Uterus (tissue), 2 donors: ENCODE measurements around the gene MAMLD1.

Experiments
- POLR2A ChIP-seq, 2 donors: fragments of 450-650 bp; IDR thresholded peaks; one replicate each; pipeline ENCODE4 v1.6.1; 2016; ENCODE audit warnings: antibody characterized with exemption in 2 of 2, mild to moderate bottlenecking in 1 of 2, moderate library complexity in 1 of 2
- TF ChIP-seq, protein P1 (sequence below), 4 experiments: fragments of 200-600 bp in 2 of 4; fragments of 450-650 bp in 2 of 4; sonication (generic) in 2 of 4; IDR thresholded peaks; one replicate each; pipeline ENCODE4 v1.5.1; 2016 to 2019; ENCODE audit warnings: antibody characterized with exemption in 4 of 4, mild to moderate bottlenecking in 2 of 4, moderate library complexity in 1 of 4

- TF ChIP-seq, protein P1, sequence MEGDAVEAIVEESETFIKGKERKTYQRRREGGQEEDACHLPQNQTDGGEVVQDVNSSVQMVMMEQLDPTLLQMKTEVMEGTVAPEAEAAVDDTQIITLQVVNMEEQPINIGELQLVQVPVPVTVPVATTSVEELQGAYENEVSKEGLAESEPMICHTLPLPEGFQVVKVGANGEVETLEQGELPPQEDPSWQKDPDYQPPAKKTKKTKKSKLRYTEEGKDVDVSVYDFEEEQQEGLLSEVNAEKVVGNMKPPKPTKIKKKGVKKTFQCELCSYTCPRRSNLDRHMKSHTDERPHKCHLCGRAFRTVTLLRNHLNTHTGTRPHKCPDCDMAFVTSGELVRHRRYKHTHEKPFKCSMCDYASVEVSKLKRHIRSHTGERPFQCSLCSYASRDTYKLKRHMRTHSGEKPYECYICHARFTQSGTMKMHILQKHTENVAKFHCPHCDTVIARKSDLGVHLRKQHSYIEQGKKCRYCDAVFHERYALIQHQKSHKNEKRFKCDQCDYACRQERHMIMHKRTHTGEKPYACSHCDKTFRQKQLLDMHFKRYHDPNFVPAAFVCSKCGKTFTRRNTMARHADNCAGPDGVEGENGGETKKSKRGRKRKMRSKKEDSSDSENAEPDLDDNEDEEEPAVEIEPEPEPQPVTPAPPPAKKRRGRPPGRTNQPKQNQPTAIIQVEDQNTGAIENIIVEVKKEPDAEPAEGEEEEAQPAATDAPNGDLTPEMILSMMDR (IDR thresholded peaks at IDR 0.05) = no peak
- TF ChIP-seq POLR2A (IDR thresholded peaks at IDR 0.05) = no peak
Observed at GRCh38 chrX:150537851-150538250, 174.7 kb downstream of the MAMLD1 start.
